T-cell (primary cell): ENCODE measurements around the gene EZR. TPM values are rescaled to one million over a fixed set of nuclear protein-coding genes. Genes with fewer than 3 reads are reported as not detected.

Experiments
- ATAC-seq, 4 experiments: fragments of 200-7000 bp in 3 of 4; fragments of 150-1000 bp in 1 of 4; cut with Tn5 transposase; replicated peaks in 1 of 4; 1 replicate in 3 of 4; 2 replicates in 1 of 4; pipeline ENCODE4 v1.10.0; 2021; ENCODE audit warnings: moderate library complexity in 3 of 4, mild to moderate bottlenecking in 2 of 4, moderate number of reproducible peaks in 1 of 4
- CTCF ChIA-PET, 2 donors: fragments of 300-600 bp; sonication (Branson Sonifier 250); formaldehyde crosslinking; loops; one replicate each; lab custom pipeline; 2022; ENCODE audit warnings: antibody characterized with exemption in 2 of 2; lab: Charles Lee
- POLR2A ChIA-PET, 2 donors: fragments of 300-600 bp; sonication (Branson Sonifier 250); formaldehyde crosslinking; loops; one replicate each; lab custom pipeline; 2022; ENCODE audit warnings: antibody characterized with exemption in 2 of 2; lab: Charles Lee
- DNase-seq, 35 experiments: peaks; one replicate each; pipeline versions ENCODE4 v3.0.0 to v3.0.0-alpha.2; 2013 to 2023
- H3K27ac ChIP-seq: one replicate; pipeline ENCODE4 v1.5.1; 2013; ENCODE audit warnings: low read length
- H3K27me3 ChIP-seq, 2 experiments: replicated peaks in 1 of 2; 1 replicate in 1 of 2; 2 replicates in 1 of 2; pipeline versions ENCODE4 v1.6.1 to v1.7.0; 2013; ENCODE audit warnings: low read length in 1 of 2, mixed read lengths in 1 of 2; ENCODE audit not compliant: control insufficient read depth in 2 of 2, insufficient read depth in 2 of 2; ENCODE audit errors: extremely low read depth in 1 of 2
- H3K36me3 ChIP-seq, 2 donors: 1 replicate in 1 of 2; 2 replicates in 1 of 2; pipeline versions ENCODE4 v1.6.1 to v1.7.0; 2013; ENCODE audit warnings: low read length in 1 of 2; ENCODE audit not compliant: control insufficient read depth in 2 of 2, insufficient read depth in 1 of 2; ENCODE audit errors: extremely low read depth in 1 of 2
- H3K4me1 ChIP-seq, 2 experiments: 1 replicate in 1 of 2; 2 replicates in 1 of 2; pipeline versions ENCODE4 v1.6.1 to v1.7.0; 2013; ENCODE audit warnings: low read length in 2 of 2, mixed read lengths in 1 of 2; ENCODE audit not compliant: insufficient read depth in 2 of 2, control insufficient read depth in 1 of 2; ENCODE audit errors: extremely low read depth in 1 of 2
- H3K4me3 ChIP-seq, 2 donors: 1 replicate in 1 of 2; 2 replicates in 1 of 2; pipeline versions ENCODE4 v1.5.1 to v1.7.0; 2013; ENCODE audit warnings: mild to moderate bottlenecking in 2 of 2, low read length in 1 of 2, moderate library complexity in 1 of 2; ENCODE audit not compliant: control insufficient read depth in 1 of 2; ENCODE audit errors: extremely low read depth in 1 of 2
- H3K9me3 ChIP-seq: 2 replicates; pipeline ENCODE4 v1.7.0; 2013
- H3K27ac Mint-ChIP-seq, 2 donors: one replicate each; pipeline ENCODE4 v1.8.0; 2020 to 2021; ENCODE audit warnings: mild to moderate bottlenecking in 2 of 2, mixed read lengths in 2 of 2
- H3K27me3 Mint-ChIP-seq, 2 donors: one replicate each; pipeline ENCODE4 v1.8.0; 2021 to 2022; ENCODE audit warnings: mixed read lengths in 2 of 2
- H3K36me3 Mint-ChIP-seq: one replicate; pipeline ENCODE4 v1.8.0; 2021; ENCODE audit warnings: mixed read lengths
- H3K4me1 Mint-ChIP-seq, 3 donors: one replicate each; pipeline ENCODE4 v1.8.0; 2020 to 2022; ENCODE audit warnings: mixed read lengths in 3 of 3, mild to moderate bottlenecking in 1 of 3
- H3K4me3 Mint-ChIP-seq, 3 donors: one replicate each; pipeline ENCODE4 v1.8.0; 2020 to 2022; ENCODE audit warnings: mild to moderate bottlenecking in 3 of 3, mixed read lengths in 3 of 3, moderate library complexity in 3 of 3
- H3K9me3 Mint-ChIP-seq, 3 donors: one replicate each; pipeline ENCODE4 v1.8.0; 2020 to 2022; ENCODE audit warnings: mixed read lengths in 3 of 3
- WGBS: methylation state at CpG from one replicate; pipeline ENCODE4 v1.1.5; 2013; ENCODE audit warnings: missing lambda C conversion rate; ENCODE audit not compliant: insufficient coverage; 5-methylcytosine and 5-hydroxymethylcytosine counted together
- total RNA-seq, 35 experiments: library from RNA in 6 of 35; stranded (reverse) in 6 of 35; fragments of 120-200 nt in 1 of 35; gene quantifications; one replicate each; pipeline versions ENCODE4 v1.2.1 to v1.2.4 and lab custom pipeline; 2013 to 2026

Gene EZR
- total RNA-seq, 5 donors from 2014 or later (not counting 1 experiment from before 2014, with no cell fraction given) = 176 to 286 (median 272) TPM

DNA sequence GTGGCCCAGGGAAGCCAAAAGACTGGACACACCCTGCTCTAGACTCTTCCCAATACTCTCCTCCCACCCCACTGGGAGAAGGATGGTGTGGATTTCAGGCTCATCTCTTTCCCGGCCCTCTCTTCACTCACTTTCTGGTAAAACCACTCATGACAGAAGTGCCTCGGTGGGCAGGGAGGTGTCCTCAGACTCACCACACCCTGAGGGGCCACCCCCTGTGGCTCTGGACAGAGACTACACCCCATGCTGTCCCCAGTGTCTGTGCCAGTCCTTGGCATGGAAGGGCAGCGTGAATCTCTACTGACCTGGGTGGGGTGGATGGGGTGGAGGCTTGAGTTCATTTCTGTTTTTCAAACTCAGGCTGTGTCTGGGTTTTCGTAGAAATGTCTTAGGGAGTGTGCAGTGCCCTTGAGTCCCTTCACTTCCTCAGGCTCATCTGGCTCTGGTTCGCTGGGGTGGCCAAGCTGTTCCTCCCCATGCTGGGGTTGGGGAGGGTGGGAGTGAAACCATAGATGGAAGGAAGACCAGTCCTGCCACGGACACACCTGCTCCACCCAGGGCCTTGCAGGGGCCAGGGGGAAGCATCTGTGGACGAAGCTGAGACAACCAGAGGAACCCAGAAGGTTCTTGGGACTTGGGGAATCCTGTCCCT, 59.1 kb downstream of the EZR start:
- Histone ChIP-seq H3K9me3 (no peaks in the 10 kb centered on the region), H3K27ac (no peak overlapping the region), H3K27me3 (no peaks in the 10 kb centered on the region), H3K4me1 (no peaks in the 10 kb centered on the region), H3K36me3 (peaks cover 4 to 60% of the 10 kb centered on the region in 2 donors), H3K4me3 (no peak overlapping the region)
- ChIA-PET POLR2A (interaction anchor here in 1 of 2 donors (0.6 kb wide), 1 partner anchor 20 kb away, joined by 6 read pairs; no protein-coding TSS in a partner anchor), CTCF (no interaction called here)
- peaks cover 0 to 4% (median 0%) of the 10 kb centered on the region in 3 donors for H3K4me1 Mint-ChIP-seq
- peaks cover 37% of the 10 kb centered on the region for H3K36me3 Mint-ChIP-seq
- H3K27ac Mint-ChIP-seq = peak overlapping the region; percentile 48 to 74
- H3K4me3 Mint-ChIP-seq = no peak overlapping the region
- no peaks in the 10 kb centered on the region for H3K9me3 Mint-ChIP-seq
- 90% methylated on average over 5 of the region's 7 CpGs for whole genome bisulfite sequencing
- DNase-seq = no peak
- ATAC-seq = no peak
- H3K27me3 Mint-ChIP-seq = no peaks in the 10 kb centered on the region

DNA sequence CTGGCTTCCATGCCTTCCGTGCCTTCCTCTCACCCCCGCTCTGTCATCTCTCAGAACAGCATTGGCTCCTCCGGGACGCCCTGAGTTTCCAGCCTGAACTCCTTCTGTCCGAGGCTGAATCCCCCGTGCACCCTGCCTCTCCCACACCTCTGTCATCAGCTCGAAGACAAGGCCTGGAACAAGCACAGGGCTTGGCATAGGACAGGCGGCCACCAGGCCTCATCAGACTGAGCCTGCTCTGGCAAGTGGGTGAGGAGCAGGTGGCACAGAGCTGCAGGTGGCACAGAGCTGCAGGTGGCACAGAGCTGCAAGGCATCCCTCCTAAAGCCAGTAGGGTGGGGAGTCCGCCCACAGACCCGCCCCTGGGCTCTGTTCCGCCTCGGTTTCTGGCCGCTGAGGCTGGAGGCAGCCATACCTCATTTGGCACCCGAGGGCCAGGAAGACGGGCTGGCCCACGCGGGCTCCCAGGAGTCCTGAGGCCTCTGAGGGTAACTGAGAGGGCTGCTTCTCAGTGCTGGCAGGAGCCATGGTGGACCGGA, 60.2 kb downstream of the EZR start:
- Histone ChIP-seq H3K27ac (no peak overlapping the region), H3K9me3 (no peaks in the 10 kb centered on the region), H3K36me3 (peaks cover 4 to 58% of the 10 kb centered on the region in 2 donors), H3K4me3 (no peak overlapping the region), H3K4me1 (no peaks in the 10 kb centered on the region), H3K27me3 (no peaks in the 10 kb centered on the region)
- H3K4me1 Mint-ChIP-seq = peaks cover 0 to 4% (median 0%) of the 10 kb centered on the region in 3 donors
- H3K36me3 Mint-ChIP-seq = peaks cover 29% of the 10 kb centered on the region
- H3K4me3 Mint-ChIP-seq = no peak overlapping the region
- no peaks in the 10 kb centered on the region for H3K27me3 Mint-ChIP-seq
- peak in 1 of 4 experiments; percentile 16 for ATAC-seq
- H3K9me3 Mint-ChIP-seq = no peaks in the 10 kb centered on the region
- no peak for DNase-seq
- peak overlapping the region in 1 of 2 donors; percentile 48 for H3K27ac Mint-ChIP-seq
- ChIA-PET POLR2A (no interaction called here), CTCF (no interaction called here)
- 82% methylated on average over 17 of the region's 18 CpGs for WGBS

DNA sequence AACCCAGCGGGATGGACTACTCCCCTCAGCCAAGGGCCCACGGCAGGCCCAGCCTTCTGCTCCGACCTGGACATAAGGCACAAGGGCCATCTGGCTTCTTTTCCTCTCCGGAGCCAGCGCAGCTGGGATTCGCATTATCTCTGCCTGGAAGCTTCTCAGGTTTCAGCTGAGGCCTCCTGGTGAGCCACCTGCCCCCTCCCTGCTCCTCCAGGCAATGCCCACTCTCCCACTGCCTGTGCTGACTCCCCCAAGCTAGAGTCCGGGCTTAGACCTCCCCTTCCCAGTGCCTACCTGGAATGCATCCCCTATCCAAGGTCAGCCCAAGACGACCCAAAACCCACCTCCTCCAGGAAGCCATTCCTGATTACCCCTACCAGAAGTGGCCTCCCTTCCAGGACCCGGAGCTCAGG, 60.7 kb downstream of the EZR start:
- Histone ChIP-seq H3K9me3 (no peaks in the 10 kb centered on the region), H3K27ac (no peak overlapping the region), H3K4me3 (no peak overlapping the region), H3K36me3 (peaks cover 4 to 56% of the 10 kb centered on the region in 2 donors), H3K27me3 (no peaks in the 10 kb centered on the region), H3K4me1 (no peaks in the 10 kb centered on the region)
- no peaks in the 10 kb centered on the region for H3K27me3 Mint-ChIP-seq
- H3K36me3 Mint-ChIP-seq = peaks cover 26% of the 10 kb centered on the region
- no peak overlapping the region for H3K27ac Mint-ChIP-seq
- H3K4me1 Mint-ChIP-seq = peaks cover 0 to 4% (median 0%) of the 10 kb centered on the region in 3 donors
- ATAC-seq (peak in 1 of 4 experiments; percentile 4), DNase-seq (no peak)
- H3K9me3 Mint-ChIP-seq = no peaks in the 10 kb centered on the region
- CTCF ChIA-PET = no interaction called here
- WGBS = over 99% methylated on average over 7 of the region's 9 CpGs
- POLR2A ChIA-PET = no interaction called here
- no peak overlapping the region for H3K4me3 Mint-ChIP-seq

DNA sequence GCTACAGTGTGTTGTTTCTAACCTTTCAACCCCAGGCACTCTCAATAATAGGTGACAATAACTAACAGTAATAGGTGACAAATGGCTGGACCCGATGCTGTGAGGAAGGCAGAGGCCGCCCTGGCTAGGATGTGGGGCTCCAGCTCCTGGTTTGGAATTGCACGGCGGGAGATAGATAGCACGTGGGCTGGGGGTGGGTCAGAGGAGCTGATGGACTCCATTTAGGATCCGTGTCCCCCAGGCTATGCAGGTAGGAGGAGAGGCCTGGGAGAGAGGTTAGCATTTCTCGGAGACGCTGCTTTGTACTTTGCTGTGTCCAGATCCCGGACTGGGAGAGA, 61.4 kb downstream of the EZR start:
- POLR2A ChIA-PET = no interaction called here
- H3K27ac ChIP-seq = no peak overlapping the region
- Mint-ChIP-seq H3K27me3 (no peaks in the 10 kb centered on the region), H3K4me3 (no peak overlapping the region), H3K4me1 (peaks cover 0 to 4% (median 0%) of the 10 kb centered on the region in 3 donors), H3K9me3 (no peaks in the 10 kb centered on the region), H3K27ac (peak overlapping the region in 1 of 2 donors; percentile 27), H3K36me3 (peaks cover 23% of the 10 kb centered on the region)
- no peaks in the 10 kb centered on the region for H3K9me3 ChIP-seq
- WGBS = 93% methylated on average over 6 of the region's 9 CpGs
- peak in 1 of 4 experiments; percentile 3 for ATAC-seq
- H3K4me3 ChIP-seq = no peak overlapping the region
- H3K27me3 ChIP-seq = no peaks in the 10 kb centered on the region
- CTCF ChIA-PET = no interaction called here
- DNase-seq = no peak
- H3K4me1 ChIP-seq = no peaks in the 10 kb centered on the region
- peaks cover 6 to 50% of the 10 kb centered on the region in 2 donors for H3K36me3 ChIP-seq

DNA sequence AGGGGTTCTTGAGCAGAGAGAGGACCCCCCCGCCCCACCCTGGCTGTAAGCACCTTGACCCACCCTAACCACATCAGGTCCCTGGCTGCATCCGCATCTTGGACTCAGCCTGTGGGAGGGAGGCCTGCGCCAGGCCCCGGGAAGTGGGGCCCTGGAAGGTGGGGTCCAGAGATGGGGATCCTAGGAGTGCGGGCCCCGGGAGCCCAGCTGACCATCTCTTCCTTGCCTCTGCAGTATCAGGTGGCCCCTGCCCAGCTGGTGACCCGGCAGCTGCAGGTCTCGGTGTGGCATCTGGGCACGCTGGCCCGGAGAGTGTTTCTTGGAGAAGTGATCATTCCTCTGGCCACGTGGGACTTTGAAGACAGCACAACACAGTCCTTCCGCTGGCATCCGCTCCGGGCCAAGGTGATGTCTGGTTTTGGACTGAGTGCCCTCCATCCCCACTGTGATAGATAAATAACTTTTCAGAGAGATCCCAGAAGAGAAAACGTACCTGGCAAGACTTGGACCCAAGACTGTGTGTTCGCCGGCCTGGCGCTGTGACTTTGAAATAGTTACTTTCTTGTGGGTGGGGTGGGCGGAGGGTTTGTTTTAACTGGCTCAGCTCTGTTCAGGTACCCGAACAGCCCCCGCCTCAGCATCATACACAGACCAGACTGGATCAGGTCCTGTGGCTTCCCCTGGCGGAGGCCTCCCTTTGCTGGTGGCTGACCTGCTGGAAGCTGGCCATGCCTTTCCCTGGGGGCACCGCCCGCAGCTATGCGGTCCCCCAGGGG, 62.0 kb downstream of the EZR start:
- DNase-seq = no peak
- H3K36me3 Mint-ChIP-seq = peaks cover 24% of the 10 kb centered on the region
- 96% methylated on average over 10 of the region's 25 CpGs for WGBS
- peak in 1 of 4 experiments; percentile 4 for ATAC-seq
- H3K4me1 ChIP-seq = no peaks in the 10 kb centered on the region
- peak overlapping the region; percentile 27 to 53 for H3K27ac Mint-ChIP-seq
- CTCF ChIA-PET = no interaction called here
- H3K4me3 Mint-ChIP-seq = no peak overlapping the region
- no peaks in the 10 kb centered on the region for H3K9me3 ChIP-seq
- POLR2A ChIA-PET = interaction anchor here in 1 of 2 donors (0.5 kb wide), 1 partner anchor 106 kb away, joined by 3 read pairs; no protein-coding TSS in a partner anchor
- no peak overlapping the region for H3K4me3 ChIP-seq
- no peak overlapping the region for H3K27ac ChIP-seq
- H3K4me1 Mint-ChIP-seq = peaks cover 0 to 4% (median 0%) of the 10 kb centered on the region in 3 donors
- H3K9me3 Mint-ChIP-seq = no peaks in the 10 kb centered on the region
- no peaks in the 10 kb centered on the region for H3K27me3 ChIP-seq
- no peaks in the 10 kb centered on the region for H3K27me3 Mint-ChIP-seq
- H3K36me3 ChIP-seq = peaks cover 9 to 52% of the 10 kb centered on the region in 2 donors

DNA sequence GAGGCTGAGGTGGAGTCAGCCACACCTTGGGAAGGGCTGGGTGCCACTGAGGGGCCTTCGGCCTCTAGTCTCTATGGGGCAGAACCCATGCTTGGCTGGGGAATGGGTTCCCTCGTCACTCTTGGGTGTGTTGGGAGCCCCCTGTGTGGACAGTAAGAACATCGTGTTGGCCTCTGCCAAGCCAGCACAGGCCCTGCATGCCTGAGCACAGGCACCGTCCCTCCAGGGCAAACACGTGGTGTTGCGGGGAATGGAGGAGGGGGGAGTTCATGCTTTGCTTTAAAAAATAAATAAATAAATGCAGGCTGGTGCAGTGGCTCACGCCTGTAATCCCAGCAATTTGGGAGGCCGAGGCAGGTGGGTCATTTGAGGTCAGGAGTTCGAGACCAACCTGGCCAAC, 63.0 kb downstream of the EZR start:
- no peaks in the 10 kb centered on the region for H3K27me3 ChIP-seq
- H3K27ac ChIP-seq = no peak overlapping the region
- ATAC-seq = no peak
- POLR2A ChIA-PET = no interaction called here
- H3K9me3 ChIP-seq = no peaks in the 10 kb centered on the region
- CTCF ChIA-PET = no interaction called here
- H3K36me3 ChIP-seq = peaks cover 16 to 57% of the 10 kb centered on the region in 2 donors
- H3K36me3 Mint-ChIP-seq = peaks cover 26% of the 10 kb centered on the region
- no peaks in the 10 kb centered on the region for H3K4me1 ChIP-seq
- 95% methylated on average over 4 of the region's 9 CpGs for WGBS
- no peaks in the 10 kb centered on the region for H3K9me3 Mint-ChIP-seq
- H3K27me3 Mint-ChIP-seq = no peaks in the 10 kb centered on the region
- DNase-seq = no peak
- no peak overlapping the region for H3K4me3 Mint-ChIP-seq
- H3K27ac Mint-ChIP-seq = no peak overlapping the region
- no peaks in the 10 kb centered on the region for H3K4me1 Mint-ChIP-seq
- no peak overlapping the region for H3K4me3 ChIP-seq
